ENCODE measurements around the gene TRIM23.

Gene TRIM23

DNA sequence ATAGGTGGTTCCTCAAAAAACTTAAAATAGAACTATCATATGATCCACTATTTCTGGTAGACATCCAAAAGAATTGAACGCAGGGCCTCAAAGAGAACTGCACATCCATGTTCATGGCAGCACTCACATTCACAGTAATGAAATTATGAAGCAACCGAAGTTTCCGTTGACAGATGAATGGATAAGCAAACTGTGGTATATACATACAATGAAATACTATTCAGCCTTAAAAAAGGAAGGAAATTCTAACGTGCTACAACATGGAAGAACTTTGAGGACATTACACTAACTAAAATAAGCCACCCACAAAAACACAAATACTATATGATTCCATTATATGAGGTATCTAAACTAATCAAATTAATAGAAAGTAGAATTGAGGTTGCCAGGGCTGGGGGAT is 79.7 kb downstream of the TRIM23 start:
- ATAC-seq (no peak), DNase-seq (no peak)
- H3K4me3 Mint-ChIP-seq, result no peak overlapping the region
- no peak overlapping the region for H3K27ac Mint-ChIP-seq
- H3K27me3 Mint-ChIP-seq, result no peaks in the 10 kb centered on the region
- no peaks in the 10 kb centered on the region for H3K9me3 Mint-ChIP-seq
- H3K4me1 Mint-ChIP-seq, result no peaks in the 10 kb centered on the region

DNA sequence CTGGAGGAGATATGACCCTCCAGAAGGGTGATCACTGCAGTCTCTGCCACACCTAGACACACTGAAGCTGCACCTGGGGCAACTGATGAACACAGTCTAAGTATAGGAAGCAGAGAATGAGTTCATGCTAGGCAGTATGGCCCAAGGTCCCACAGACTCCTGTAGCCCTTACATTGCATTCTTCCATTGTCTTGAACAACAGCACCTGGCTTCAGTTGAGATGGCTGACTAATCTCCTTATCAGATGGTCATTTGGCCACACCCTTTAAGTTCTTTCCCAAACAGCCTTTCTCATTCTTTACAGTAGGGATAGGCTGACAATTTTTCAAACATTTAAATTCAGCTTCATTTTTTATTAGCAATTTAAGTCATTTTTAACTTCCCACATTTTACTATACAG is 84.3 kb downstream of the TRIM23 start:
- ATAC-seq (no peak), DNase-seq (no peak)
- Mint-ChIP-seq H3K27ac (no peak overlapping the region), H3K27me3 (no peaks in the 10 kb centered on the region), H3K4me1 (no peaks in the 10 kb centered on the region), H3K9me3 (no peaks in the 10 kb centered on the region), H3K4me3 (no peak overlapping the region)

All from stimulated activated naive CD8-positive, alpha-beta T cell treated with anti-CD3 and anti-CD28 coated beads, Interleukin-15, amount 100 ng/mL, for 72 hours (primary cell).